NCI-H2196 treated with DMSO at 0.1 percent for 48 hours (cell line): ENCODE data around the gene SPAG5.

ENCODE experiments used
- DNase-seq: peaks from one replicate; lab custom pipeline; 2025; ENCODE audit not compliant: unreplicated experiment; lab: John Stamatoyannopoulos, UW

The SPAG5 gene

GRCh38 chr17:28572259-28573039 is 26.4 kb downstream of the SPAG5 start:
- no peak for DNase-seq

GRCh38 chr17:28571361-28572122 is 27.3 kb downstream of the SPAG5 start, which contains the start of gene PIGS:
TSS of gene PIGS (minus strand) at chr17:28571524. CDS start at chr17:28571496, 28 bp downstream.
- DNase-seq: peak; percentile 61

GRCh38 chr17:28570716-28571360 is 28.0 kb downstream of the SPAG5 start:
- DNase-seq: no peak

GRCh38 chr17:28569446-28569845 is 29.4 kb downstream of the SPAG5 start:
- DNase-seq: no peak

GRCh38 chr17:28567604-28568003 is 31.2 kb downstream of the SPAG5 start:
- no peak for DNase-seq

- DNase-seq: no peak
Measured at GRCh38 chr17:28563475-28563874, 35.4 kb downstream of the SPAG5 start.

GRCh38 chr17:28555022-28555421 is 43.8 kb downstream of the SPAG5 start:
- no peak for DNase-seq

- no peak for DNase-seq
Measured at GRCh38 chr17:28554565-28554964, 44.3 kb downstream of the SPAG5 start.

GRCh38 chr17:28553000-28553505 is 45.8 kb downstream of the SPAG5 start:
- no peak for DNase-seq

- peak; percentile 35 for DNase-seq
Measured at GRCh38 chr17:28552176-28552999, 46.4 kb downstream of the SPAG5 start, which contains the start of gene UNC119. TSS of gene UNC119 (minus strand) at chr17:28552624. CDS start at chr17:28552557, 67 bp downstream.

GRCh38 chr17:28551421-28552175 is 47.2 kb downstream of the SPAG5 start:
- DNase-seq: no peak

GRCh38 chr17:28550858-28551257 is 48.0 kb downstream of the SPAG5 start:
- no peak for DNase-seq

- DNase-seq: no peak
Measured at GRCh38 chr17:28549236-28550132, 49.3 kb downstream of the SPAG5 start.

GRCh38 chr17:28548417-28549130 is 50.3 kb downstream of the SPAG5 start:
- no peak for DNase-seq

GRCh38 chr17:28547623-28548416 is 51.0 kb downstream of the SPAG5 start:
- DNase-seq: no peak

- DNase-seq: no peak
Measured at GRCh38 chr17:28547096-28547622, 51.7 kb downstream of the SPAG5 start.

- no peak for DNase-seq
Measured at GRCh38 chr17:28545787-28546415, 52.9 kb downstream of the SPAG5 start.
